H1 (cell line): Measurements from ENCODE around the gene INSIG1. TPM values are rescaled to one million over a fixed set of nuclear protein-coding genes. Genes with fewer than 3 reads are reported as not detected.

ENCODE experiments used
- BRCA1 ChIP-seq: IDR thresholded peaks from 2 replicates; pipeline ENCODE4 v1.6.1; 2012; ENCODE audit warnings: low read depth, low read length, improper control_type of control experiment
- CHD7 ChIP-seq: fragments of 300-600 bp; sonication (generic); IDR thresholded peaks from 2 replicates; pipeline ENCODE4 v1.7.1; 2012; ENCODE audit warnings: low read length, moderate library complexity, mild to moderate bottlenecking, inconsistent platforms; ENCODE audit not compliant: insufficient replicate concordance
- SAP30 ChIP-seq: fragments of 300-600 bp; sonication (generic); IDR thresholded peaks from 2 replicates; pipeline ENCODE4 v1.7.1; 2012; ENCODE audit warnings: low read length, moderate library complexity, mild to moderate bottlenecking, inconsistent platforms; ENCODE audit not compliant: insufficient read depth, insufficient replicate concordance
- SRF ChIP-seq: IDR thresholded peaks from 2 replicates; pipeline ENCODE4 v1.6.1; 2011; ENCODE audit warnings: mild to moderate bottlenecking, low read depth, low read length, moderate library complexity
- TEAD4 ChIP-seq: IDR thresholded peaks from 2 replicates; pipeline ENCODE4 v1.6.1; 2012; ENCODE audit warnings: low read depth, low read length, inconsistent platforms, mixed read lengths
- polyA plus RNA-seq, 7 experiments: library from polyadenylated mRNA; depleted of rRNA in 3 of 7; stranded (reverse) in 5 of 7; unstranded in 2 of 7; fragments of >200 nt in 5 of 7; fragments of 200-250 nt in 2 of 7; gene quantifications; 1 replicate in 5 of 7; 2 replicates in 1 of 7; 4 replicates in 1 of 7; pipeline versions ENCODE4 v1.2.1 to v1.2.3, GENCODE V29; 2011 to 2013; ENCODE audit warnings: missing spikeins in 2 of 7, mixed read lengths in 2 of 7
- total RNA-seq: library from RNA; stranded (reverse); fragmentation: NEBNext Ultra II Directional; extraction: Animal tissue kit (Norgen Biotek cat#: 25700); gene quantifications from 2 replicates; pipeline ENCODE4 v1.2.1, GENCODE V29; 2021
- TF ChIP-seq, protein P1 (sequence below), 3 experiments: IDR thresholded peaks; 1 replicate in 2 of 3; 2 replicates in 1 of 3; pipeline versions ENCODE4 v1.5.1 to v1.6.1; 2011; ENCODE audit warnings: low read length in 3 of 3, mild to moderate bottlenecking in 3 of 3, inconsistent platforms in 2 of 3, low read depth in 1 of 3, moderate library complexity in 1 of 3; ENCODE audit not compliant: insufficient read depth in 1 of 3; ENCODE audit errors: control extremely low read depth in 1 of 3

Gene INSIG1
- total and polyA plus RNA-seq, 2 of the 8 experiments (the other 6 are each of a cell fraction or from before 2014, with no cell fraction given), result 40.0 to 58.4 TPM

- TF ChIP-seq CHD7, result no peak
- TF ChIP-seq, protein P1, sequence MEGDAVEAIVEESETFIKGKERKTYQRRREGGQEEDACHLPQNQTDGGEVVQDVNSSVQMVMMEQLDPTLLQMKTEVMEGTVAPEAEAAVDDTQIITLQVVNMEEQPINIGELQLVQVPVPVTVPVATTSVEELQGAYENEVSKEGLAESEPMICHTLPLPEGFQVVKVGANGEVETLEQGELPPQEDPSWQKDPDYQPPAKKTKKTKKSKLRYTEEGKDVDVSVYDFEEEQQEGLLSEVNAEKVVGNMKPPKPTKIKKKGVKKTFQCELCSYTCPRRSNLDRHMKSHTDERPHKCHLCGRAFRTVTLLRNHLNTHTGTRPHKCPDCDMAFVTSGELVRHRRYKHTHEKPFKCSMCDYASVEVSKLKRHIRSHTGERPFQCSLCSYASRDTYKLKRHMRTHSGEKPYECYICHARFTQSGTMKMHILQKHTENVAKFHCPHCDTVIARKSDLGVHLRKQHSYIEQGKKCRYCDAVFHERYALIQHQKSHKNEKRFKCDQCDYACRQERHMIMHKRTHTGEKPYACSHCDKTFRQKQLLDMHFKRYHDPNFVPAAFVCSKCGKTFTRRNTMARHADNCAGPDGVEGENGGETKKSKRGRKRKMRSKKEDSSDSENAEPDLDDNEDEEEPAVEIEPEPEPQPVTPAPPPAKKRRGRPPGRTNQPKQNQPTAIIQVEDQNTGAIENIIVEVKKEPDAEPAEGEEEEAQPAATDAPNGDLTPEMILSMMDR (IDR thresholded peaks at IDR 0.05; ENCODE audit: control extremely low read depth in 1 of 3, insufficient read depth in 1 of 3, low read depth in 1 of 3, low read length in 3 of 3), result peak; percentile 80 to 96 (median 89)
- TF ChIP-seq SAP30, result no peak
- peak; percentile 43; the same call in 1 of the 2 replicates for TF ChIP-seq TEAD4
- TF ChIP-seq BRCA1, result no peak
- TF ChIP-seq SRF, result no peak
Observed at GRCh38 chr7:155344618-155345433, 47.1 kb downstream of the INSIG1 start (continued).
